HG03439 (cell line): ENCODE data around the gene SUGCT.

Experiments used
- ATAC-seq: cut with Tn5 transposase; IDR thresholded peaks from one replicate; pipeline ENCODE4 v1.9.1; 2021; ENCODE audit warnings: mild to moderate bottlenecking, moderate library complexity; ENCODE audit not compliant: unreplicated experiment

The SUGCT gene

DNA sequence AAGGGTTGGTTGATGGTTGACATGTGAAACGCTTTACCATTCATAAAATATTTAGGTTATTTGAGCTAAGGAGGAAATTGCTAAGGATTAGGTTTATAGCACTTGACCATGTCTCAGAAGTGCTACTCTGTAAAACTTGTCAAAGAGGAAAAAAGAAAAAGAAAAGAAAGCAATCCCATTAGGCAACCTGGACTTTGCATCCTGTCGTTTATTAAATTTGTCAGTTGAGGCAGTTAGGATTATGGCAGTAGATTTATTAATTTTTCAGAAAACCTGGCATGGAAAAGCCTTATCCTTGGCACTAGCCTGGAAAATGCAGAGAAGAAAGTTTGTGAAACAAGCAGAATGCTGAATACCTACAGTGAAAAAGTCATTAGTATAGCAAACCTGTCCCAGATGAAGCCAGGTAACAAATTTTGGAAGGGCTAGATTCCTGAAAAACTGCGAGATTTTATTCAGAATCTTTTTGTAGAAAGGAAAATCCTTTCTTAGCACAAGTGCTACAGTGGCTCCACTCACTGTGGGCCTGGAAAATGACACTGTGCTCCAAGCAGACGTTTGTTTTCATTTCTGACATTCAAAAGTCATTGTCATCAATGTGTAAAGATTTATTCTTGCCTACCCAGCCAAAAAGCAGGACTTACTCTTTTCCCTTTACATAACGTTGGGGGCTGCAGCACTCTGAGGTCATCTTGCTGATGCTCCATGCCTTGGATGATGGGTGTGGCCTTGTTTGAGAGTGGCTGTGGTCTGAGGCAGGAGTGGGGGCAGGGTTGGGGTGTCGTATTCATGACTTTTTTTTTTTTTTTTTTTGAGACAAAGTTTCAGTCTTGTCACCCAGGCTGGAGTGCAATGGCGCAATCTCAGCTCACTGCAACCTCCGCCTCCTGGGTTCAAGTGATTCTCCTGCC, 664.9 kb downstream of the SUGCT start:
- no peak for ATAC-seq

DNA sequence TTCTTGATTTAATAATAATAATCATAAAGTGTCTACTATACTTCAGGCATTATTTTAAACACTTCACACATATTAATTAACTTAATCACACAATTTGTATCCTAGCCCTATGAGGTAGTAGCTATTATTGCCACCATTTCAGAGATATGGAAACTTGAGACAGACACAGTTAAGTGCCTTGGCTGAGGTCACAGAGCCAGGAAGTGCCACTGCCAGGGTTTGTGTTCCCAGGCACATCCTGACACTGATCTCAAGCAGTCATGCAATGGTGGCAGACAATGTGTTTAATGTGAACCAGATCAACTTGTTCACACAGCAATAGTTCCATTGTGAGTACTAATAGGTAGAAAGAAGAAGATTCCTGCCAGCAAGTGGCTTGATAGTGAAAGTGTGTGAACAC, 666.0 kb downstream of the SUGCT start:
- no peak for ATAC-seq

GRCh38 chr7:40802497-40802896, 667.7 kb downstream of the SUGCT start:
- no peak for ATAC-seq

DNA sequence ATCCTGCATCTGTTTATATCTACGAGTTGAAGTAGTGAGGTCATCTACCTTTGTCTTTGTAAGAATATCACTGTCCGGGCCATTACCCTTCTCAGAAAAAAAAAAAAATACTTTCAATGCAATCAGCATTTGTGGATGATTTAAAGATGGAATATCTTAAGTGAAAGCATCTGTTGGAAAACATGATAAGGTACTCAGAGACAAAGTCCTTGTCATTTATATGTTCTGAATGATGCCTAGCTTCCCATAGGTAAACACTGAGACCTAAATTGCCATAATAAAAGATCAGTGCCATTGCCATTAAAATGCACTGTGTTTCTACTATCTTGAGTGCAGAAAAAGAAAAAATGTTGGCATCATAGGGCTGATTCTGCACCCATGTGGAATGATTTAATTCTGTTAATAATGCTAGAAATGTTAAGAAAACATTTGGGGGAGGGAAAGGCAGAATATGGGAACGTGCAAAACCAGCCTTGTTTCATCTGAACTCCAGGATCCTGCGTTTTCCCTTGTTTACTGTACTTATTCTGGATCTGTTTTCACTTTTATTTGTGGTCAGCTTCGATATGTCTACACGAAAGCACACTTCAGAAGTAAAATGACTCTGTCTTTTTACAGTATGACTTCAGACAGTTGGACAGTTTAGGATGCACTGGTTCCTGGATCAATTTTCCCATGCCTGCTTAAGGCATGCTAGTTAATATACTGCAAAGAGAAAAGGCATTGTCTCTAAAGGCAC, 669.8 kb downstream of the SUGCT start:
- no peak for ATAC-seq

DNA sequence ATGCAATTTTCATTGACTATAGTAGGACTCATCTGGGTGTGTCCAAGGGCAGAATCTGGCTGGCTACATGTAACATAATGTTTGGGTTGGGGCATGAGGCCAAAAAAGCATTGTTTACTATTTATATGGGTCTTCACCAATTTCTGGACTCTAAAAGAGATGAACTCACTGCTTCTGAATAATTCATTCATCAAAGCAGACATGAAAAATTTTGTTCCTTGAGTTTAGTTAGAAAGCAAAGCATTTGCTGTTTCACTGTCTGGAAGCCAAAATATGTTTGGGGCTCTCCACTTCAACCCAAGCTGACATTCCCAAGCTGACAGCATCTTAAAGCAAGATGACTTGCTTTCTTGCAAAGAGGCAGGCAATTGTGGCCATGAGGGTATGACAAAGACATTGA, 670.6 kb downstream of the SUGCT start:
- no peak for ATAC-seq

- ATAC-seq: no peak
Measured at GRCh38 chr7:40808378-40808942, 673.7 kb downstream of the SUGCT start.

DNA sequence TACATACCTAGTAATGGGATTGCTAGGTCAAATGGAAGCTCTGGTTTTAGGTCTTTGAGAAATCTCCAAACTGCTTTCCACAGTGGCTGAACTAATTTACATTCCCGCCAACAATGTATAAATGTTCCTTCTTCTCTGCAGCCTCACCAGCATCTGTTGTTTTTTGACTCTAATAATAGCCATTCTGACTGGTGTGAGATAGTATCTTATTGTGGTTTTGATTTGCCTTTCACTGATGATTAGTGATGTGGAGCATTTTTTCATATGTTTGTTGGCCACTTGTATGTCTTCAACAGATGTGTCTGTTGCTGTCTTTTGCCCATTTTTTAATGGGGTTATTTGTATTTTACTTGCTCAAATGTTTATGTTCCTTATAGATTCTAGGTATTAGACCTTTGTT, 675.5 kb downstream of the SUGCT start:
- no peak for ATAC-seq

GRCh38 chr7:40811666-40812065, 676.9 kb downstream of the SUGCT start:
- ATAC-seq: no peak

- ATAC-seq: no peak
Measured at GRCh38 chr7:40815022-40815421, 680.2 kb downstream of the SUGCT start.

DNA sequence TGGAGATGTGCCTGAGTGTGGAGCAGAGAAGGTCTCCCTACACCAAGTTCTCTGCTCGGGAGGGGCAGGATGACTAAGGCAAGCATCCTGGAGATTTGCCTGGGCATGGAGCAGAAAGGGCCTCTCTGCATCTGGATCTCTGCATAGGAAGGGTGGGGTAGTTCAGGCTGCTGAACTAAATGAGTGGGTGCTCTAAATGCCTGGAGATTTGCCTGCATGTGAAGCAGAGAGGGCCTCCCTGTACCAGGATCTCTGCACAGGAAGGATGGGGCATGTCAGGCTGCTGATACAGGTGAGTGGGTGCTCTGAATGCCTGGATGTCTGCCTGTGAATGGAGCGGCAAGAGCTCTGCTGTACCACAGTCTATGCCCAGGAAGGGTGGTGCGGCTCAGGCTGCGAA, 680.7 kb downstream of the SUGCT start:
- no peak for ATAC-seq

DNA sequence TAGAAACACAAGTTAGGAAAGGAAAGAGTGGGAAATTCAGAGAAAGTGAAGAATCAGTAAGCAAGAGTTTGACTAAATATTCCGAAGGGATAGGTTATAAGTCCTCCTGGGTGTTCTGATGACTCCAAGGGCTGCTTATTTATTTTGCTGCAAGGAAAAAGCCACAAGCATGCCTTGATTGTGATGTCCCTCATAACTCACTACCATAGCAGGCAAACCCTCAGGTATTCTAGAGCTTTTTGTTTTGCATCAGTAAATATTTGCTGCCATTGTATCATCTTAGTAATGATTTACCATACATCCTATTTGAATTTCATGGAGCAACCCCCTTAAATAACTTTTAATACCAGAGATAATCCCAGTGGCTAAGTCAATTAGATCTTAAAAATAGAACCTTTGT, 688.1 kb downstream of the SUGCT start:
- ATAC-seq: no peak

DNA sequence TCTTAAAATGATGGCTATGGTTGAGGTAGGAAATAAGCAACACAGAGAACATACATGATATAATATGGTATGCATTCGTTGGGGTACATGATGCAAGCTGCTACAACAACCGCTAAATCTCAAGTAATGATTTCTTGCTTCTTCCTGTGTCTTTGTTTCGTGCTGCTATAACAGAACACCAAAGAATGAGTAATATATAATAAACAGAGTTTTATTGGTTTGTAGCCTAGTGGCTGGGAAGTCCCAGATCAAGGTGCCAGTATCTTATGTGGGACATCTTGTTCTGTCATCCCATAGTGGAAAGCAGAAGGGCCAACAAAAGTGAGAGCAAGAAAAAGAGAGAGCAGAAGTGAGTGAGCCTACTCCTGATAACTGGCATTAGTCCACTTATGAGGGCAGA, 689.7 kb downstream of the SUGCT start:
- ATAC-seq: no peak

DNA sequence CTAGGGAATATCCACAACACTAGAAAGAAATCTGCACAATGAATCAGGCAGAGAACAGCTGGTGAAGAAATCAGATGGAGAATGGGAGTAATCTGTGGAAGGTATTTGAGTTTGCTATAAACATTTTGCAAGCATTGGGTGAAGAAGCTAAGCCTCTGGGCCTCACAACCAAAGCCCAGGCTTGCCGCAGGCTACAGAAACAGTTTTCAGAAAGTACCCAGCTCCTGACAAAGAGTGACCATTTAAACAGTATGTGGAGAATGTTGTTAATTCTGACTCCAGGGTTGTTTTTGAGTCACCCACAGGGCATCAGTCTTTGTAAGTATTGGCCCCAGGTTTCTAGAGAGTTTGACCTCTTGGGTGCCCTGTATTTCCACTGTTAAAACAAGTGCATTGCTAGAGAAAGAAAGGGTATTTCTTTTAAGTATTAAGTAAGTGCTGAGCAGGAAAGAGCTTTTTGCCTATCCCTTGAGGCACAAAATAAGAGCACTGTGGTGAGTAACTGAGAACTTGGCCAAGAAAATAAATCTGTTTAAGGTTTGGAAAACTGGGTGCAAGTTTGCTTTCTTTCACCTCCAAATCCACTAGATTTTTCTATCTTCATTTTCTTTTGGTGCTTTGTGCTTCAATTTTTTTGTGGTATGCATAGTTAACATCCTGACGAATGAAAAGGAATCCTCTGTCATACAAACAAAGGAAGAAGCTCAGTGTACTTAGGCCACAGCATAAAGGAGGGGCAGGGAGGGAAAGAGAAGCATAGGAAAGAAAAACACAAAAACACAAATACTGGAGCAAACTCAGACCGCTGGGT, 691.8 kb downstream of the SUGCT start:
- no peak for ATAC-seq

DNA sequence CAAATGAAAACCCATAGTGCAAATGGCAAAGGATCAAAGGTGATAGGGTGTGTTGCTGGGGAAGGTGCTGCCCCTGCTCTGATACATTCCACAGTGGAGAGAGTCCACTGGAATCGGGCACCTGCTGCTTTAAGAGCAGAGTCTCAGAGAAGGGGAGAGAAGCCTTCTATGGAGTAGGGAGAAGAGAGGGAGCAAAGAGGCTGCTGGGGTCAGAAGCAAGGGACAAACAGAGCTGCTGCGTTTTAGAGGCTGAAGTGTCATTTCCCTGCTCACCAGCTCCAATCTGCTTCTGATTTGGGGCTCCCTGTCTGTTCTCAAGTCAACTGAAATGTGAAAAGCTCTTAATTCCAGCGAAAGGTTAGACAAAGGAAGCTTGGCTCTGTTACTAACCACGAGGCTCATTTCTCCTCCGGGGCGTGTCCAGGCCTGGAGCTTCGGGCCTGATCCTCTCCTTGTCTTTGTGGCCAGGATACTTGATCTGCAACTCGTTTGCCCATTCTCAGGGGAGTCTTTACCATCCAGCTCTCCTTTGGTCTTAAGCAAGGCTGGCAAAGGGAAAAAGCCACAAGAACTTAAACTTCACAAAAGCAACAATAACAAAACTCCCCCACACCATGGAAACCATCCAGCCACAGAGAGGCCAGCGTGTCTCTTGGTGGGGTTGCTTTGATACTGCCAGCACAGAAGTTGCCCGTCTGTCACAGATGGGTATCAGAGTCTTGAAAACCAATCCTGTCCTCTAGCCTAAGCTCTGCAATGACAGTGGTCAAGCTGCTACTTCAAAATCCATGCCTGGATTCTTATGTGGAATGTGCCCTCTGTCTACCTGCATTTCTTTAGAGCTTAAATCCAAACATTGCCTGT, 692.6 kb downstream of the SUGCT start:
- no peak for ATAC-seq

- ATAC-seq: no peak
Measured at GRCh38 chr7:40828686-40829600, 694.1 kb downstream of the SUGCT start.

GRCh38 chr7:40833191-40833887, 698.5 kb downstream of the SUGCT start:
- ATAC-seq: no peak

- ATAC-seq: no peak
Measured at GRCh38 chr7:40833888-40834234, 699.1 kb downstream of the SUGCT start.

DNA sequence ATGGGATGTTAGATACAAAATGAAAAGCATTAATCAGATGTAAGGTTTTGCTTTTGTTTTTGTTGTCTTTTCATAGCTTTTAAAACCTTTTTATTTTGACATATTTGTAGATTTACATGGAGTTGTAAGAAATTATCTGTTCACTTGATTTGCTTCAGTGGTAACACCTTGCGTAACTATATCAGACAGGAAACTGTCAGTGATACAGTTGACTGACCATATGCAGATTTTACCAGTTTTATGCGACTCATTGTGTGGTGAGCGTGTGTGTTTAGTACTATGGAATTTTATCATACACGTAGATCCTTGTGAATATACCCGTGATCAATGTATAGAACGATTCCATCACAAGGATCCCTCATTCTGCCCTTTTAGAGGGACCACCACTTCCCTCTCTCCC, 701.4 kb downstream of the SUGCT start:
- no peak for ATAC-seq

DNA sequence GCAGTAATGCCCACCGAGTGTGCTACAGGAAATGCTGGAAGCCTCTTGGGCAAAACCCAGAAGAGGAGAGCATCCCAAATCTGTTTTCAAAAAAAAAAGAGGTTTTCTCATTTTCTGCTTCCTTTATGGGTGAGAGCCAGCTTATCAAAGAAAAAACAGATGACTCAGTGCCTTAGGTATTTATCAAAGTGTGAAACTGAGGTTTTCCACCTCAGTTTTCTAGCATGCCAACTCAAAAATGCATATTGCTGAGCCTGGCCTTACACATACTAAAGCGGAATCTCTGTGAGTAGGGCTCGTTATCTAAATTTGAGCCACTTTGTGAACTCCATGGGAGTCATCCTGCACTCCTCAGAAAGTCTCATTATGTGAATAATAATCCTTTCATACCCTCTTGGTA, 705.1 kb downstream of the SUGCT start:
- ATAC-seq: no peak
